Right renal pelvis (tissue), 4 donors: ENCODE results near the gene RSPH6A. TPM values are rescaled to one million over a fixed set of nuclear protein-coding genes. Genes with fewer than 3 reads are reported as not detected.
A peak's percentile ranks its signal among the peaks of the same experiment; 100 is the strongest.

Source experiments
- DNase-seq, 4 donors: peaks; one replicate each; pipeline ENCODE4 v3.0.0-alpha.2; 2013; ENCODE audit warnings: low read depth in 4 of 4, low spot score in 3 of 4, missing footprints in 1 of 4
- polyA plus RNA-seq, 4 donors: library from polyadenylated mRNA; unstranded; fragments of 120-200 nt; gene quantifications; one replicate each; pipeline ENCODE4 v1.2.1, GENCODE V29; 2013; ENCODE audit not compliant: insufficient read length in 4 of 4

RSPH6A gene
- polyA plus RNA-seq, result under 1 TPM in 1 of 4 donors, not detected in 3; 0.05 TPM

- no peak for DNase-seq
Observed at GRCh38 chr19:45814851-45815480, at the start of gene RSPH6A. Gene RSPH6A, minus strand, starts transcription at chr19:45815308. Its CDS starts 132 bp downstream, at chr19:45815176.

- DNase-seq, result no peak
Observed at GRCh38 chr19:45864629-45865082, 49.5 kb upstream of the RSPH6A start.

GRCh38 chr19:45863840-45864628 is 48.9 kb upstream of the RSPH6A start, which contains the start of gene FOXA3:
Gene FOXA3, plus strand, starts transcription at chr19:45864326. Its CDS starts 131 bp downstream, at chr19:45864457.
- DNase-seq, result no peak

- no peak for DNase-seq
Observed at GRCh38 chr19:45863335-45863839, 48.3 kb upstream of the RSPH6A start.

GRCh38 chr19:45862564-45863334 is 47.6 kb upstream of the RSPH6A start, which contains the start of gene SYMPK:
Gene SYMPK, minus strand, starts transcription at chr19:45863147. Its CDS starts 8,652 bp downstream, at chr19:45854495.
- DNase-seq, result peak; percentile 95 to 98 (median 96)

- no peak for DNase-seq
Observed at GRCh38 chr19:45862271-45862563, 47.1 kb upstream of the RSPH6A start.

GRCh38 chr19:45860359-45861259 is 45.5 kb upstream of the RSPH6A start:
- no peak for DNase-seq

GRCh38 chr19:45854167-45854778 is 39.2 kb upstream of the RSPH6A start:
- DNase-seq, result no peak

GRCh38 chr19:45852983-45853382 is 37.9 kb upstream of the RSPH6A start:
- no peak for DNase-seq

GRCh38 chr19:45852145-45852750 is 37.1 kb upstream of the RSPH6A start:
- DNase-seq, result no peak

- no peak for DNase-seq
Observed at GRCh38 chr19:45848922-45849321, 33.8 kb upstream of the RSPH6A start.

GRCh38 chr19:45847663-45848062 is 32.6 kb upstream of the RSPH6A start:
- no peak for DNase-seq

GRCh38 chr19:45842198-45842597 is 27.1 kb upstream of the RSPH6A start:
- no peak for DNase-seq

- DNase-seq, result no peak
Observed at GRCh38 chr19:45834970-45835369, 19.9 kb upstream of the RSPH6A start.

GRCh38 chr19:45828945-45829344 is 13.8 kb upstream of the RSPH6A start:
- DNase-seq, result no peak

GRCh38 chr19:45828523-45828922 is 13.4 kb upstream of the RSPH6A start:
- no peak for DNase-seq

- no peak for DNase-seq
Observed at GRCh38 chr19:45827459-45828093, 12.5 kb upstream of the RSPH6A start.

- DNase-seq, result no peak
Observed at GRCh38 chr19:45826934-45827333, 11.8 kb upstream of the RSPH6A start.
